SJSA1 (cell line): ENCODE measurements around the gene THAP12. TPM values are rescaled to one million over a fixed set of nuclear protein-coding genes. Genes with fewer than 3 reads are reported as not detected.

Experiments
- DNase-seq, 2 experiments: peaks; one replicate each; pipeline ENCODE4 v3.0.0-alpha.2; 2015 to 2020; ENCODE audit warnings: low spot score in 2 of 2, low read depth in 1 of 2
- H3K27ac ChIP-seq: fragments of 250-450 bp; sonication (Bioruptor Pico); 2 replicates; pipeline ENCODE4 v1.5.1; 2020; ENCODE audit warnings: mild to moderate bottlenecking, moderate library complexity
- H3K27me3 ChIP-seq: fragments of 250-450 bp; sonication (Bioruptor Pico); replicated peaks from 2 replicates; pipeline ENCODE4 v1.5.1; 2020; ENCODE audit warnings: mild to moderate bottlenecking, moderate library complexity
- H3K36me3 ChIP-seq: fragments of 250-450 bp; sonication (Bioruptor Pico); 2 replicates; pipeline ENCODE4 v1.5.1; 2020; ENCODE audit warnings: mild to moderate bottlenecking
- H3K4me1 ChIP-seq: fragments of 250-450 bp; sonication (Bioruptor Pico); replicated peaks from 2 replicates; pipeline ENCODE4 v1.6.1; 2021; ENCODE audit warnings: mild to moderate bottlenecking
- H3K4me3 ChIP-seq: fragments of 250-450 bp; sonication (Bioruptor Pico); 2 replicates; pipeline ENCODE4 v1.5.1; 2020; ENCODE audit warnings: mild to moderate bottlenecking
- H3K9me3 ChIP-seq: fragments of 250-450 bp; sonication (Bioruptor Pico); replicated peaks from 2 replicates; pipeline ENCODE4 v1.5.1; 2020; ENCODE audit warnings: mild to moderate bottlenecking
- total RNA-seq: library from RNA; depleted of rRNA; stranded (reverse); fragments of >200 nt; shearing (Covaris generic); gene quantifications from 2 replicates; pipeline ENCODE4 v1.2.3, GENCODE V29; 2014; rRNA removed

THAP12 gene
- total RNA-seq, 1 experiment from 2014 or later = 27.2 TPM

DNA sequence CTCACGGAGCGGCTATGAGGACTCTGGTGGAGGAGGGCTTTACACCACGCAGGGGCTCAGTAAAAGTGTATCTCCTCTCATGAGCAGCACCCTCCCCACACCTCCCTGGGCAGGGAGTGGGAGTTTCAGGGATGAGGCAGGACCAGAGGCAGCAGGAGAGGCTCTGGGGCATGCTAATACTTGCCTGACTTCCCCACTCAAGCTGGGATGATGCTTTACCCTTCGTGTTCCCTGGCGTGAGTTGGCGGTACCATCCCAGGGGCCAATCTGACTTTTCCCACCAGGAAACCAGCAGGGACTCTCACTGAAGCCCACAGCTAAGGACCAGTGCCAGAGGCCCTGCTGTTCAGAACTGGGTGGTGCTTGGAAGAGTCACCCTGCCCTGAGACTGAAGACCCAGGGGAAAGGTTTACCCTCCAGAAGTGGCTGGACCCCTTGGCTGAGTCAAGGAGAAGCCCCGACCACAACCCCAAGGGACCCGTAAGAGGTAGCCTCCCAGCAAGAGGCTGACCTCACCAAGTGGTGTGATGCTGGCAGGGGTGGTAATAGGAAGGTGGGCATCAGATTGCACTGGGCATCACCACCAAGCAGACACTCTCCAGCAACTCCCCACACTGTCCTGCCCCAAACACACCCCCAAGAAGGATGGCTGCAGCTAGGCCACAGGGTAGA, 65.6 kb downstream of the THAP12 start:
- DNase-seq = no peak
- H3K27me3 ChIP-seq = no peaks in the 10 kb centered on the region
- no peaks in the 10 kb centered on the region for H3K4me1 ChIP-seq
- H3K4me3 ChIP-seq = no peak overlapping the region
- H3K9me3 ChIP-seq = no peaks in the 10 kb centered on the region
- H3K36me3 ChIP-seq = no peaks in the 10 kb centered on the region
- H3K27ac ChIP-seq = no peak overlapping the region

DNA sequence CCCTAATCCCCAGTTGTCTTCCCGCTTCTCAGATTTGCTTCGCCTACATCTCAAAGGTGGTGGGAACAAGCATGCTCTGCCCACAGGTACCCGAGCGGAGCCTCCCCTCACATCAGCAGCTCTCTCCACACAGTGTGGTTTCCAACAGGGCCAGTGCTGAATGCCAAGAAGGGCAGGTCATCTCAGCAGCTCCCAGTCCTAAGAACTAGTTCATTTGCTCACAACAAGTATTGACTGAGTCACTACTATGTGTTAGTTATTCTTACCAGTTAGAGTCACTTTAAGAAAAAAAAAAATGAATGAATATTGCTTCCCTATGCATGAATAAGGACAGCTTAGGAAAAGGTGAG, 66.2 kb downstream of the THAP12 start:
- no peak for DNase-seq
- Histone ChIP-seq H3K4me1 (no peaks in the 10 kb centered on the region), H3K9me3 (no peaks in the 10 kb centered on the region), H3K36me3 (no peaks in the 10 kb centered on the region), H3K4me3 (no peak overlapping the region), H3K27ac (no peak overlapping the region), H3K27me3 (no peaks in the 10 kb centered on the region)

DNA sequence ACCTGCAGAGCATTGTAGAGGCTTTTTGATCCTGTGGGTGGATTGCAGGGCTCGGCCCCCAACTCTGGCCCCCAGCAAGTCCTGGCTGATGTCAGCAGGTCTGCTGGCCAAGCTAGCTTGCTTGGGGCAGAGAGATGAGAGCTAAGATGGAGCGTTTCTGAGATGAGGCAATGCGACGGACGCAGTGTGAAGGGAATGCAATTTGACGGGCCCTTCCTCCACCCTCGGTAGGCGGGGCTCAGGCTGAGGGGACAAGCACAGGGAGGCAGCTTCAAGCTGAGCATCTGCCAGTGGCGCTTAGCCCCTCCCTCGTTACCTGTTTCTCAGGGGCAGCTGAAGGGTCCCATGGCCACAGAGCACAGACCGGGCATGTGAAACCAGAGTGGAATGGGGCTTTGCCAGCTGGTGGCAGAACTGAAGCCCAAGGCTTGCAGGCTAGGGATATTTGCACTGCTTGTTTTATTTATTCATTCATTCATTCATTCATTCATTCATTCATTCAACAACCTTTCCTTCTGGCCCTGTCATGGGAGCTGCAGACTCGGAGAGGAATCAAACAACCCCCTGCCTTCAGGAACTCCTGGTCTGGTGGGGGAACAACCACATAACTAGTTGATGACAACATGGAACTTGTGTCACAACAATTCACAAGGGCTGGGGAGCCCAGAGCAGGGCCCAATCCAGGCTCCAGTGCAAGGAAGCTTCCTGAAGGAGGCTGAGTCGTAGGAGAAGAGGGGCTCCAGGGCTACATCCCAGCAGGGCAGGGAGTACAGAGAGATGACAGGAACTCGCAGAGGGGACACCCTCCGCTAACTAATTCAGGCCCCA, 66.8 kb downstream of the THAP12 start:
- Histone ChIP-seq H3K27ac (no peak overlapping the region), H3K36me3 (no peaks in the 10 kb centered on the region), H3K27me3 (no peaks in the 10 kb centered on the region), H3K9me3 (no peaks in the 10 kb centered on the region), H3K4me3 (no peak overlapping the region), H3K4me1 (no peaks in the 10 kb centered on the region)
- DNase-seq = no peak

DNA sequence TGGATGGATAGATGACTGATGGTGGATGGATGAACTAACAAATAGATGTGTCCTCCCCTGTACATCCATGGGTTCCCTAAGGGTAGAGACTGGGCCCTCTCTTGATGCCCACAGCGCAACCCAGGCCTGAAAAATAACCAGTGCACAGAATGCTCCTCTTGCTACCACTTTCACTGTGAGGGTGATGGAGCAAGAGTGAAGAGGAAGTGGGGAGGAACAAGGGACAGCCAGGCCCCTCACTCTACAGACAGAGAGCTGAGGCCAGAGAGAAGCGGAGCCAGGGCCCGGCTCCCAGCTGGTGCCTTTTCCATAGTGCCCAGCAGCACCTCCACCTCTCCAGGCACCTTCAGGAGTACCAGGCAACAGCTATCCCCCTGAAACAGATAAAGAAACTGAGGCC, 67.7 kb downstream of the THAP12 start:
- Histone ChIP-seq H3K9me3 (no peaks in the 10 kb centered on the region), H3K27ac (no peak overlapping the region), H3K4me3 (no peak overlapping the region), H3K36me3 (no peaks in the 10 kb centered on the region), H3K4me1 (no peaks in the 10 kb centered on the region), H3K27me3 (no peaks in the 10 kb centered on the region)
- DNase-seq = no peak

DNA sequence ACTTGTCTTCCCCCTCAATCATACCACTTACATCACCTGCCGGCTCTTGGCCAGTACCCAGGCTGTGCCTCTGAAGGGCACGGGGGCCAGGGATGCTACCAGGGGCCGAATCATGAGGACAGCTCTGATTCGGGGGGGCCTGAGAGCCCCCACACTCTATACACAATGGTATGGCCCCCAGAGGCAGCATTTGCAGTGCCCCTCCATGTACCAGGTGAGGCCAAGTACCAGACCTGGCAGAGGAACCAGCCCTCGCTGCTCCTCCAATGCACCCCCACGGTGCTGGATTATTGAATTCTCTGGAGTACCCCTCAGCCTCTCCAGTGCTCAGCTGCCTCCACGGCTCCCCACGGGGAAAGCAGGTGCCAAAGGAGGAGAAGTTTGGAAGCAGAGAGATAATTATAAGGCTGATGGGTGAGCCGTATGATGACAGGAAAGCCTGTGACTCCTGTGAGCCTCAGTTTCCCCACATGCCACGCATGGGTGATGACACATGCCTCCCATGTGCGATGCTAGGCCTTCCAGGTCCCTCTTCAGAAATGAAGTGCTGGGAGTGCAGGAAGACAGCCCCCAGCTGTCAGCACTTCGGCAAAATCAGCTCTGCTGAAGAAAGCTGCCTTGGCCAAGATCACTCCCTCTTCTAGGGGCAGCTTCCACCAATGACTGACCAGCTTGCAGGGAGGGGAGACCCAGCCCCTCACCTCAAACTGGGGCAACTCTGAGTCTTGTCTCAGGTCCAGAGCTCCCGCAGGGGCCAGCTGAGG, 69.9 kb downstream of the THAP12 start:
- no peaks in the 10 kb centered on the region for H3K27me3 ChIP-seq
- H3K4me3 ChIP-seq = no peak overlapping the region
- no peak for DNase-seq
- no peaks in the 10 kb centered on the region for H3K36me3 ChIP-seq
- no peaks in the 10 kb centered on the region for H3K4me1 ChIP-seq
- no peaks in the 10 kb centered on the region for H3K9me3 ChIP-seq
- no peak overlapping the region for H3K27ac ChIP-seq

DNA sequence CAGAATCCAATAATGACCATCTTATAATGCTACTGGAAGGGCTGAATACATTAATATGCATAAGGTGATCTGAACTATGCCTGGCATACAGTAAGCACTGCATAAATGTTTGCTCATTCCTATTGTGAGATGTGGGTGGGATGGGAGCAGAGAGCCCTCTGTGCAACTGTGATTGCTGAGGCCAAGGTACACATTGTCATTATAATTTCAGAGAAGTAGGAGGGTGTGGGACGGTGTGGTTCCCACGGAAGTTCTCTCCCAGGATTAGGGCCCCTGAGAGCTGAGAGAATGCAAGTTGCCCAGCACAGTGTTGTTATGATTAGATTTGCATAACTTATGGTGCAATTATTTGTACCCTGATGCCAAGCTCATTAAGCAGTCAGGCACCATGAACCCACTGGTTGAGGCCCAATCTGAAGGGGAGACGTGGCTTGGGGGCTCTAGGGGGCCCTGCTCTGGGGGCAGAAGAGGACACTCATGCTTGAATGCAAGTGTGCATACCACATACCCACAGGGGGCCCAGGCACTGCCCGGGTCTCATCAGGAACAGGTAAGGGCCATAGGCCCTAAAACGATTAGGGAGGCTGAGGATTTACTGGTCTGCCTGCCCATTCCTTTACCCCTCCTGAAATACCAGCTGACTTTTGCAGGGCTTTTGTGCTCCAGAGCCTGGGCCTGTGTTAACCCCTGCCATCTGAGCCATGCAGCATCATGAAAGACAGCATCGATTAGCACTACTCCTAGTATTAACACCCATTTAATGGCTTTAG, 72.8 kb downstream of the THAP12 start:
- Histone ChIP-seq H3K4me1 (no peaks in the 10 kb centered on the region), H3K4me3 (no peak overlapping the region), H3K27ac (no peak overlapping the region), H3K36me3 (no peaks in the 10 kb centered on the region), H3K27me3 (no peaks in the 10 kb centered on the region), H3K9me3 (no peaks in the 10 kb centered on the region)
- no peak for DNase-seq

DNA sequence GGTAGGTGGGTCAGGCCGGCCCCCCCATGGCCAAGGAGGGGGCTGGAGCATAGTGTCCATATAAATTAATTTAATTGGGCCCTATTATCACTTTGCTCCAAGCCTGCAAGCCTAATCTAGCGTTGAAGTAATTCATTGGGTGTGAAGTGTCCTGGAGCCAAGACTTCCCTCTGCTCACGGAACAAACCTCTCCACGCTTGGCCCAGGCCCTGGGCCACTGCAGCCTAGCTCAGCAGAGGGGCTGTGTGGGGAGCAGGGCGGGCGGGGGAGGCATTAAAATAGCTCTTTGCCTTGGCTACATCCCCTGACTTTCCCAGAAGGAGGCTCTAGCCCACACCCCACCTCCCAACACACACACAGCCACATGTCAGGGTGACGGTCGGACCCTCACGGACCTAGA, 73.5 kb downstream of the THAP12 start:
- no peaks in the 10 kb centered on the region for H3K27me3 ChIP-seq
- no peaks in the 10 kb centered on the region for H3K36me3 ChIP-seq
- H3K9me3 ChIP-seq = no peaks in the 10 kb centered on the region
- H3K4me3 ChIP-seq = no peak overlapping the region
- H3K27ac ChIP-seq = no peak overlapping the region
- DNase-seq = no peak
- no peaks in the 10 kb centered on the region for H3K4me1 ChIP-seq

DNA sequence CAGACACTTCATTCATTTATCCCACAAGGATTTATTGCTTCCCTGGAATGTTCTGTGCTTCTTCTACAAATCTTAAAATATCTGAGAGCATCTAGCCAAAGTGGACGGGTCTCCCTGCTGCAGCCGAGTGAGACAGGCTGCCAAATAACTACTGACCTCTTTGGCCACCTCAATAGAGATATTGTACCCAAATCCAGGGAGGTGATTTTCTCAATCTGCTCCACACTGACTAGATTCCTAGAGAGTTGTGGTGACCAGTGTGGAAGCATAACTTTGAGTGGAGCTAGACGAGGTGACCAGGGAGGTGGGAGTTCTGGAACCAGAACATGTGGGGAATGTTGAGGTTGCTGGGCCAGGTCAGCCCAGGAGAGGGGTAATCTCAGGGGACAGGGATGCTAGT, 77.5 kb downstream of the THAP12 start:
- no peak overlapping the region for H3K4me3 ChIP-seq
- no peaks in the 10 kb centered on the region for H3K27me3 ChIP-seq
- no peak overlapping the region for H3K27ac ChIP-seq
- H3K9me3 ChIP-seq = no peaks in the 10 kb centered on the region
- DNase-seq = no peak
- H3K4me1 ChIP-seq = no peaks in the 10 kb centered on the region
- H3K36me3 ChIP-seq = no peaks in the 10 kb centered on the region

DNA sequence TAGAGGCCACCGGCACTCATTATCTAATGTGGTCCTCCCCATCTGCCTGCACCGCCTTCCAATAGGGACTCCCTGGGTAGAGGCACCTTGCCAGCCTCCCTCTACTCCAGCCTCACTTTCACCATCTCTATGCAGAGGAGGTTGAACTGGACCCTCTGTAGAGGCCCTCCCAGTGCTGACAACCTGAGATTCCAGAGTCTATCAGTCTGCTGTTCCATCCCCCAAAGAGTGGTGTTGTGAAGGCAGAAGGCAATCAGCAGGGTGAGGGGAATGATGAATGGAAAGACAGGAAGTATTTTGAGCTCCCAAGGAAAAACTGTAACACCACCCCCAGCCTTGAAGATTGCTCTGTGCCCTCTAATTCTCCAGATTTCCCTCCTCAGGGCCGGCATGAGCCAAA, 77.9 kb downstream of the THAP12 start:
- H3K4me1 ChIP-seq = no peaks in the 10 kb centered on the region
- H3K36me3 ChIP-seq = no peaks in the 10 kb centered on the region
- no peaks in the 10 kb centered on the region for H3K27me3 ChIP-seq
- no peaks in the 10 kb centered on the region for H3K9me3 ChIP-seq
- DNase-seq = no peak
- H3K4me3 ChIP-seq = no peak overlapping the region
- H3K27ac ChIP-seq = no peak overlapping the region

Other genes starting within 250 kb of the THAP12 start
- gene WNT11, start 174.6 kb downstream of the THAP12 start, total RNA-seq = not detected in 2 replicates
- gene GVQW3, start 191 bp upstream of the THAP12 start, total RNA-seq = 0.06 and 0.16 TPM in 2 replicates
- gene EMSY, start 63.9 kb upstream of the THAP12 start, total RNA-seq = 8.8 and 21.7 TPM in 2 replicates